ENCODE results near the gene SHROOM1. TPM values are rescaled to one million over a fixed set of nuclear protein-coding genes. Genes with fewer than 3 reads are reported as not detected.

Gene SHROOM1
- total RNA-seq, 2 experiments from 2014 or later, result 1.6 to 1.9 TPM

DNA sequence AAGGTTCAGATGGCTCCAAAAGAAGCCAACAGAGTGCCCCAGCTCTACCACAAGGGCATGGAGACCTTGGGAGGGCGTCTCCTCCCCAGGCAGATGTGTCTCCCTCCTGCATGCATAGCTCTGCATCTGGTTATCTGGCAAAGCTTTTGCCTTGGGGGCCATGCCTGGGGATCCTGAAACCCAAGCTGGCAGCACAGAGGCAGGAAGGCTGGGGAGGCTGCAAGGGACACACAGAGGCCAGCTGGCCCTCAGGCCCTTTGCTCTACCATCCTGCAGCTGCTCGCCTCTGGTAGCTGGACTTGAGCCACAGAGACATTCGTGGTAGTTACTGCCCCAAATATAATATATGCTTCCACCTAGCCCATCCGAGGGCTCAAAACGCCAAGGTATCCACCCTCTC lies 57.3 kb downstream of the SHROOM1 start:
- CTCF ChIA-PET, result no interaction called here

GRCh38 chr5:132772291-132773070 lies 58.0 kb downstream of the SHROOM1 start:
- ChIA-PET POLR2A (no interaction called here), CTCF (no interaction called here)

More for the DNA sequence above, 57.3 kb downstream of the SHROOM1 start:
- POLR2A ChIA-PET, result no interaction called here

Other genes starting within 250 kb of the SHROOM1 start
- 10 to 100 TPM; 17.8 to 21.0 TPM for gene IL13, start 172.5 kb downstream of the SHROOM1 start, total RNA-seq
- 1 to 10 TPM; 2.0 to 2.5 TPM for gene IL4, start 156.7 kb downstream of the SHROOM1 start, total RNA-seq
- 10 to 100 TPM; 16.1 to 16.9 TPM for gene KIF3A, start 93.1 kb downstream of the SHROOM1 start, total RNA-seq
- gene CCNI2, start 83.2 kb downstream of the SHROOM1 start, total RNA-seq, result 10 to 100 TPM in 1 of 2 experiments, 1 to 10 TPM in 1; 9.3 to 10.2 TPM
- gene SEPTIN8, start 53.4 kb downstream of the SHROOM1 start, total RNA-seq, result 10 to 100 TPM; 32.5 TPM
- under 1 TPM; 0.06 TPM for gene SOWAHA, start 17.3 kb downstream of the SHROOM1 start, total RNA-seq
- gene GDF9, start 35.8 kb upstream of the SHROOM1 start, total RNA-seq, result under 1 TPM; 0.23 to 0.27 TPM
- gene UQCRQ, start 36.0 kb upstream of the SHROOM1 start, total RNA-seq, result 100 to 1,000 TPM; 621 to 661 TPM
- gene LEAP2, start 43.0 kb upstream of the SHROOM1 start, total RNA-seq, result 1 to 10 TPM; 3.5 to 3.9 TPM
- 10 to 100 TPM; 23.2 to 25.7 TPM for gene AFF4, start 133.0 kb upstream of the SHROOM1 start, total RNA-seq
- 10 to 100 TPM; 29.9 to 30.6 TPM for gene ZCCHC10, start 195.9 kb upstream of the SHROOM1 start, total RNA-seq
- gene HSPA4, start 221.4 kb upstream of the SHROOM1 start, total RNA-seq, result 100 to 1,000 TPM; 249 to 254 TPM

All from activated CD8-positive, alpha-beta memory T cell treated with anti-CD3 and anti-CD28 coated beads for 36 hours (primary cell).